Tibial nerve (tissue), 4 donors: ENCODE results near the gene ELMO2. TPM values are rescaled to one million over a fixed set of nuclear protein-coding genes. Genes with fewer than 3 reads are reported as not detected.

Source experiments
- DNase-seq, 2 donors: peaks; one replicate each; pipeline ENCODE4 v3.0.0-alpha.2; 2019; ENCODE audit warnings: low spot score in 2 of 2
- H3K27ac ChIP-seq, 4 donors: fragments of 200-600 bp; sonication (generic) in 3 of 4; one replicate each; pipeline ENCODE4 v1.5.1; 2017 to 2019; ENCODE audit warnings: mild to moderate bottlenecking in 1 of 4
- H3K27me3 ChIP-seq, 2 donors: fragments of 200-600 bp; sonication (generic) in 1 of 2; one replicate each; pipeline versions ENCODE4 v1.5.1 to v1.6.0; 2017 to 2019
- H3K36me3 ChIP-seq, 3 donors: fragments of 200-600 bp; sonication (generic); one replicate each; pipeline ENCODE4 v1.5.1; 2018 to 2019
- H3K4me1 ChIP-seq, 4 donors: fragments of 200-600 bp; sonication (generic) in 3 of 4; one replicate each; pipeline ENCODE4 v1.5.1; 2017 to 2019
- H3K4me3 ChIP-seq, 4 donors: fragments of 200-600 bp; sonication (generic) in 3 of 4; one replicate each; pipeline ENCODE4 v1.5.1; 2017 to 2019; ENCODE audit warnings: mild to moderate bottlenecking in 1 of 4, moderate library complexity in 1 of 4
- H3K9me3 ChIP-seq, 4 donors: fragments of 200-600 bp; sonication (generic) in 3 of 4; one replicate each; pipeline ENCODE4 v1.5.1; 2017 to 2019
- CTCF ChIP-seq, 5 experiments: fragments of 200-600 bp in 3 of 5; fragments of 450-650 bp in 2 of 5; sonication (generic) in 3 of 5; IDR thresholded peaks; one replicate each; pipeline ENCODE4 v1.5.1; 2016 to 2019; ENCODE audit warnings: antibody characterized with exemption in 5 of 5, mild to moderate bottlenecking in 3 of 5, moderate library complexity in 2 of 5
- EP300 ChIP-seq, 2 donors: sonication (generic); formaldehyde crosslinking; IDR thresholded peaks; one replicate each; pipeline ENCODE4 v1.6.1; 2017; ENCODE audit warnings: antibody characterized with exemption in 2 of 2, mild to moderate bottlenecking in 1 of 2
- POLR2A ChIP-seq, 2 donors: fragments of 450-650 bp; IDR thresholded peaks; one replicate each; pipeline ENCODE4 v1.6.1; 2017; ENCODE audit warnings: antibody characterized with exemption in 2 of 2, mild to moderate bottlenecking in 2 of 2, moderate library complexity in 2 of 2
- WGBS, 2 donors: methylation state at CpG; one replicate each; pipeline ENCODE4 v1.1.5; 2018; 5-methylcytosine and 5-hydroxymethylcytosine counted together
- total RNA-seq, 4 donors: library from RNA; depleted of rRNA; stranded (reverse); fragments of >200 nt; gene quantifications; one replicate each; pipeline ENCODE4 v1.1.0, GENCODE V29; 2016

ELMO2 gene
- total RNA-seq, 4 donors from 2014 or later, result 56.7 to 78.9 (median 70.5) TPM

GRCh38 chr20:46343975-46344357, 62.4 kb downstream of the ELMO2 start:
- H3K9me3 ChIP-seq, result no peaks in the 10 kb centered on the region
- H3K27me3 ChIP-seq, result peaks cover 0 to 25% of the 10 kb centered on the region in 2 donors
- TF ChIP-seq EP300 (IDR thresholded peaks at IDR 0.05) (no peak), CTCF (IDR thresholded peaks at IDR 0.05) (no peak), POLR2A (IDR thresholded peaks at IDR 0.05) (no peak)
- peaks cover 0 to 39% (median 14%) of the 10 kb centered on the region in 4 donors for H3K4me1 ChIP-seq
- no peak overlapping the region for H3K27ac ChIP-seq
- no peak for DNase-seq
- WGBS, 2 donors, result 41 to 60% methylated on average over 2 of the region's 2 CpGs
- no peak overlapping the region for H3K4me3 ChIP-seq
- H3K36me3 ChIP-seq, result peaks cover 0 to 22% (median 0%) of the 10 kb centered on the region in 3 donors

GRCh38 chr20:46343348-46343974, 63.0 kb downstream of the ELMO2 start:
- Histone ChIP-seq H3K27me3 (peaks cover 0 to 30% of the 10 kb centered on the region in 2 donors), H3K4me1 (peaks cover 0 to 34% (median 9%) of the 10 kb centered on the region in 4 donors), H3K9me3 (no peaks in the 10 kb centered on the region), H3K36me3 (peaks cover 0 to 22% (median 0%) of the 10 kb centered on the region in 3 donors), H3K4me3 (no peak overlapping the region), H3K27ac (no peak overlapping the region)
- TF ChIP-seq EP300 (IDR thresholded peaks at IDR 0.05), result no peak
- no peak for TF ChIP-seq CTCF (IDR thresholded peaks at IDR 0.05)
- no peak for TF ChIP-seq POLR2A (IDR thresholded peaks at IDR 0.05)
- no peak for DNase-seq
- WGBS, 2 donors, result 3 to 10% methylated on average over 17 of the region's 17 CpGs

- Histone ChIP-seq H3K9me3 (no peaks in the 10 kb centered on the region), H3K4me1 (peaks cover 0 to 28% (median 6%) of the 10 kb centered on the region in 4 donors), H3K27me3 (peaks cover 0 to 38% of the 10 kb centered on the region in 2 donors), H3K27ac (no peak overlapping the region), H3K4me3 (no peak overlapping the region), H3K36me3 (peaks cover 0 to 14% (median 0%) of the 10 kb centered on the region in 3 donors)
- TF ChIP-seq EP300 (IDR thresholded peaks at IDR 0.05), result no peak
- no peak for TF ChIP-seq POLR2A (IDR thresholded peaks at IDR 0.05)
- no peak for TF ChIP-seq CTCF (IDR thresholded peaks at IDR 0.05)
- no peak for DNase-seq
- WGBS, 2 donors, result 50 to 64% methylated on average over 17 of the region's 17 CpGs
Measured at GRCh38 chr20:46342451-46343347, 63.7 kb downstream of the ELMO2 start.

- H3K4me1 ChIP-seq, result peaks cover 0 to 28% (median 6%) of the 10 kb centered on the region in 4 donors
- no peak overlapping the region for H3K4me3 ChIP-seq
- no peak overlapping the region for H3K27ac ChIP-seq
- peaks cover 0 to 45% of the 10 kb centered on the region in 2 donors for H3K27me3 ChIP-seq
- H3K36me3 ChIP-seq, result peaks cover 0 to 9% (median 0%) of the 10 kb centered on the region in 3 donors
- H3K9me3 ChIP-seq, result no peaks in the 10 kb centered on the region
- WGBS, 2 donors, result 30 to 39% methylated on average over 9 of the region's 9 CpGs
- no peak for TF ChIP-seq EP300 (IDR thresholded peaks at IDR 0.05)
- TF ChIP-seq POLR2A (IDR thresholded peaks at IDR 0.05), result no peak
- no peak for TF ChIP-seq CTCF (IDR thresholded peaks at IDR 0.05)
- DNase-seq, result no peak
Measured at GRCh38 chr20:46342010-46342378, 64.4 kb downstream of the ELMO2 start.
